CD4-positive, alpha-beta T cell treated with Interleukin-15 for 1 hour (primary cell): ENCODE results near the gene LMNTD2.
A peak's percentile ranks its signal among the peaks of the same experiment; 100 is the strongest.
"Not testable (repeated sequence)": the region's sequence is repeated elsewhere in the genome, so short reads cannot be mapped to it uniquely, and the experiment has no call there.

Experiments
- DNase-seq: peaks from one replicate; pipeline ENCODE4 v3.0.0-alpha.2; 2020

The LMNTD2 gene

DNA sequence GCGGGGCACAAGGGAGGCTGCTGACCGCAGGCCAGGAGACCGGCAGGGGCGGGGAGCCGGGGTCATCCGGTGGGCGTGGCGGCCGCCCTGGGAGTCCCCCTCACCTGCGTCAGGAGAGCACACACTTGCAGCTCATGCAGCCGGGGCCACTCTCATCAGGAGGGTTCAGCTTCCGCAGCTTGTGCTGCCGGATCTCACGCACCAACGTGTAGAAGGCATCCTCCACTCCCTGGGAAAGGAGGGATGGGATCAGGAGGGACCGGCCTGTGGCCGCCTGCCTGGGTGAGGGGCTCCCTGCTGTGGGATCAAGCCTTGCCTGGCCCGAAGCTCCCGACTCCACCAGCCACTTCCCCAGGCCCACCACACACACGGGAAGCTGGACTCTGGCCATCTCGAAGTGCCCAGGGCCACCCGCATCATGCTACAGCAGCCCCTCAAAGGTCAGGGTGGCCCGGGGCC, 28.0 kb downstream of the LMNTD2 start:
- DNase-seq, result no peak

GRCh38 chr11:531919-532526, 28.5 kb downstream of the LMNTD2 start:
- DNase-seq, result no peak

- DNase-seq, result no peak
Measured at GRCh38 chr11:530960-531831, 29.3 kb downstream of the LMNTD2 start.

DNA sequence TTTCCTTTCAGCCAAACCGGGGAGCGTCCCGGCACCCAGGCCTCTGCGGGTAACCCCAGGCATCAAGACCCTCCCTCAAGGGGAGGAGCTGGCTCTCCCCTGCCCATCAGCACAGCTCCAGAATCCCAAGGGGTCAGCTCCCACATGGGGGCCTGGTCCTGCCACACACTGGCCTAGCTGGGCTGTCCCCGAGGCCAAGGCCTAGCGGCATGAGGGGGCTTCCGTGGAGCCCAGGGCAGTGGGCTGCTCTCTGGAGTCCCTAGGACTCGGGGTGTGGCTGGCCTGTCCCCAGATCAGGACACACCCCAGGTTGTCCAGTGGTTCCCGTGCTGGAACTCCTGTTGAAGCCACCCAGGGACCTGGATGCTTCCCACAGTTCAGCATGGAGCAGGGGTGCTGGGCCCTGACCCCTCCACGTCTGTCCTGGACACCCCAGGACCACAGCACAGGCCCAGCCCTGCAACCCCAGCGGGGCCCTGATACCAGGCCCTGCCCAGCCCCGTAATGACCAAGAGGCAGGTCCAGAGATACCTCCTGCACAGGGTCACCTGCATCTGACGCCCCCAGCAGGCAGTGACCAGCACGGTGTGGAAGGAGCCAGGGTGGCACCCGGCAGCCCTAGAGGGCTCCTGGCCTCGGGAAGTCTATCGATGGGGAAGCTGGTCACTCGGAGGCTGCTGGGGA, 30.7 kb downstream of the LMNTD2 start:
- no peak for DNase-seq

DNA sequence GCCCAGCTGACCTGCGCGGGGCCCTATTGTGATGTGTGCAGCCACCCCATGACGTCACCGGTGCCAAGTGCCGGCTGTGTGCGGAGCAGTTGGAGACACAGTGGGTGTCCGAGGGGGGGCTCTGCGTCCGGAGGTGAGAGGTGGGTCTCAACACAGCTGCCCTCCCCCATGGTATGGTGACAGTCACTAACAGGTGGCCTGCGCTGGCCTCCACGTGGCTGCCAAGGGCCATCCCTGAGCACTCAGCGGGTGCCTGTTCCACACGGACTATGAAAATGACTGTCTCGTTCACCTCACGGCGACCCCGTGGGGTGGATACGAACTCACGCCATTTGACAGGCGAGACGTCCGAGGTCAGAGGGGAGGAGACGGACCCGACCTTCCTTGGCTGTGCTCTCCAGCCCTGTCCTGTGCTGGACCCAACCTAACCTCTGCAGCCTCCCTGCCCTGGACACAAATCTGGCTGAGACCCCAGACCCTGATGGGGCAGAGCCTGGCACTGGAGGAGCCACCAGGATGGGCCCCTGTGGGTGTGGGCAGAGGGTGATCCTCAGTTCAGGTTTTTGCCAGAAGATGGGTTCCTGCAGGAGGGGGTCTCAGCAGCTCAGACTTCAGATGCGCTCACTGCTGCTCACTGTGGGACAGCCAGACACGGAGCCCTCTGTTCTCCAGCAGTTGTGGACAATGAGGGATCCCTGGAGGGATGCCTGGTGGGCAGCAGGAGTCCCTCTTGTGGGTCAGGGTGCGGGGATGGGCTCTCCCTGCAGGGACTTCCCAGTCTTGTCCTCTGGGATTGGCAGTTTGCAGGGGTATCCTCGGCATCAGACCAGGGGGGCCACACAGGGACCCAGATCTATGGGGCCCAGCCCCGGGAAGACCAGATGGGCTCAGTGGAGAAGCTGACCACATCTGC, 31.5 kb downstream of the LMNTD2 start:
- no peak for DNase-seq

DNA sequence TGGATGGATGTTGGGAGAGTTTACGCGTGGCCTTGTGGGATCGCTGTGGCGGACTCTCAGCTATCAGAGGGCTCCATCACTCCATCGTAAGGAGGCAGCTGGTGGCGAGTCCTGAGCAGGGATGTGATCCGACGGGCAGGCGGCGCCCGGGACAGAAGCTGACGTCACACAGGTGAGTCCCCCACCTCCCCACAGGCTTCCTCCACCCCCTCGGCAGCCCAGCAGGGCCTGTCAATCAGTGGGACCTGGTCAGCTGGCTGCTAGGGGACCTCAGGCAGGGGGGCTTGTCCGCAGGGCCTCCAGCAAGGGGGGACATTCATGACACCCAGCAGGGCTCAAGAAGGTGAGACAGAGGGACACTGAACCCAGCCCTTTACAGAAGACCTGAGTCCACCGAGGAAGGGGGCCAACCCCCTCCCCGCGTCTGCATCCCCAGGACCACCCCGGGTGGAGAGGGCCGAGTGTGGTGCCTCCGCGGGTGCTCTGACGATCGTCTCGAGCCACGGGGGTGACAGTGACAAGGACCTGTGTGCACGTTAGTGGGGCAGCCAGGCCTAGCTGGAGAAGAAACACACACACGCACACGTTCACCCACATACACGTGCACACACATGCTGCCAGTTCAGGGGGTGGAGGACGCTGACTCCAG, 32.2 kb downstream of the LMNTD2 start:
- no peak for DNase-seq

DNA sequence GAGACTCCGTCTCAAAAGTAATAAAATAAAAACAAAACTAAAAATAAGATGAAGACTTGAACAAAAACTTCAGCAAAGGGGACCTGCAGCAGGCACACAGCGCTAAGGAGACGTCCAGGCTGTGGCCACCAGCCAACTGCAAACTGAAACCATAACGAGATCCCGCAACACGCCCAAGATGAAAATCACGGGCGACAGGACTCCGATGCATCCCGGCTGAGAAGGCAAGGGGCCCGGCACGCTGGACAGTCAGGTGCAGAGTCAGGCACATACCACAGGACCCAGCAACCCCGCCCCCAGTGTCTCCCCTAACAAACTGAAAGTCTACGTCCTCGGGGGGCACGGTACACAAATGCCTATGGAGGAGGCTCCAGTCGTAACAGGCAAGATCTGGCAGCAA, 34.3 kb downstream of the LMNTD2 start:
- no peak for DNase-seq

DNA sequence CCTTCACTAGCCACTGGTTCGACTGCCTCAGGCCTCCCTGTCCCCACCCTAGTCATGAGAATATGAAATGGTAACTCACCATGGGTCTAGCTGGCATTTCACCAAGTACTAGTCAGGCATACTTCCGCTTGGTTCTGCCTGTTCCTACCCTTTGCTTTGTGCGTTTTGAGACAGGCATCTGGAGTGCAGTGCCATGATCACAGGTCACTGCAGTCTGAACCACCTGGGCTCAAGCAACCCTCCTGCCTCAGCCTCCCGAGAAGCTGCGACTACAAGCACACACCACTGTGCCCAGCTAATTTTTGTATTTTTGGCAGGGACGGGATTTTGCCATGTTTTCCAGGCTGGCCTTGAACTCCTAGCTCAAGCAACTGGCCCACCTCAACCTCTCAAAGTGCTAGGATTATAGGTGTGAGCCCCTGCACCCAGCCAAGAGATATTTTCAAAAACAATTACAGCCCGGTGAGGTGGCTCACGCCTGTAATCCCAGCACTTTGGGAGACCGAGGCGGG, 39.3 kb downstream of the LMNTD2 start:
- DNase-seq, result no peak

DNA sequence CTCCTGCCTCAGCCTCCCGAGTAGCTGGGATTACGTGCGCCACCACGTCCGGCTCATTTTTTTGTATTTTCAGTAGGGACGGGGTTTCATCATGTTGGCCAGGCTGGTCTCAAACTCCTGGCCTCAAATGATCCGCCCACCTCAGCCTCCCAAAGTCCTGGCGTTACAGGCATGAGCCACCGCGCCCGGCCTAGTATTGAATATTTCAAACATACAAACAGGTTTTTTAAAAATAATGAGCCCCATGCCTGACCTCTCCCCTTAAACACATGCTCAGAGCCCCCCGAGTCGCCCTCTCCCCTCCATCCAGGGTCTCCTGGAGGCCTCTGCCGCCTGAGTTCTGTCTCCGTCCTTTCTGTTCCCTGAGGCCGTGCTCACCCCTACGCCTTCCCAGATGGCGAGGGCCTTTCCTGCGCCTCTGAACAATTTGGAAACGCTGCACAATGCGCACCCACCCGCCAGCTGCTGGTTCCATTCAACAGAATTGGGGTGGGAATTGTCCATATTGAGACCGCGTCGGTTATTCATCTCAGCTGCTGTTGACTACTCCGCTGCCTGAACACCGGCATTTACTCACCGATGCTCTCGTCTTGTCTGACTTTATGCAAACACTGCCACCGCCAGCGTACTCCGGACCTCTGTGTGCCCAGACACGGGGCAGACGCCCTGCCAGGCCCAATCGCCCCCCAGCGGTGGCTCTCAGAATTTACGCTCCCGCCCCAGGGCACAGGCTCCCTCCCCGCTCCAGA, 39.9 kb downstream of the LMNTD2 start:
- DNase-seq, result no peak

- peak; percentile 86 for DNase-seq
Measured at GRCh38 chr11:518463-519202, 41.9 kb downstream of the LMNTD2 start.

DNA sequence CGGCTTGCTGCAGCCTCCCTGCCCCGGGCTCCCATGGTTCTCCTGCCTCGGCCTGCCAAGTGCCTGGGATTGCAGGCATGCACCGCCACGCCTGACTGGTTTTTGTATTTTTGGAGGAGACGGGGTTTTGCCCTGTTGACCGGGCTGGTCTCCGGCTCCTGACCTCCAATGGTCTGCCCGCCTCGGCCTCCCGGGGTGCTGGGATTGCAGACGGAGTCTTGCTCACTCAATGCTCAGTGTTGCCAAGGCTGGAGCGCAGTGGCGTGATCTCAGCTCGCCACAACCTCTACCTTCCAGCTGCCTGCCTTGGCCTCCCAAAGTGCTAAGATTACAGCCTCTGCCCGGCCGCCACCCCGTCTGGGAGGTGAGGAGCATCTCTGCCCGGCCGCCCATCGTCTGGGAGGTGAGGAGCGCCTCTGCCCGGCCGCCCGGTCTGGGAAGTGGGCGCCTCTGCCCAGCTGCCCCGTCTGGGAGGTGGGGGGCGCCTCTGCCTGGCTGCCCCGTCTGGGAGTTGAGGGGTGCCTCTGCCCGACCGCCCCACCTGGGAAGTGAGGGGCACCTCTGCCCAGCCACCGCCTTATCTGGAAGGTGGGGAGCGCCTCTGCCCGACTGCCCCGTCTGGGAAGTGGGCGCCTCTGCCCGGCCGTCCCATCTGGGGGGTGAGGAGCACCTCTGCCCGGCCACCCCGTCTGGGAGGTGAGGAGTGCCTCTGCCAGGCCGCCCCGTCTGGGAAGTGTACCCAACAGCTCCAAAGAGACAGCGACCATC, 43.4 kb downstream of the LMNTD2 start:
- not testable (repeated sequence) for DNase-seq

- no peak for DNase-seq
Measured at GRCh38 chr11:516400-516799, 44.1 kb downstream of the LMNTD2 start.

- no peak for DNase-seq
Measured at GRCh38 chr11:515131-515530, 45.4 kb downstream of the LMNTD2 start.

GRCh38 chr11:514606-515005, 45.9 kb downstream of the LMNTD2 start:
- no peak for DNase-seq

DNA sequence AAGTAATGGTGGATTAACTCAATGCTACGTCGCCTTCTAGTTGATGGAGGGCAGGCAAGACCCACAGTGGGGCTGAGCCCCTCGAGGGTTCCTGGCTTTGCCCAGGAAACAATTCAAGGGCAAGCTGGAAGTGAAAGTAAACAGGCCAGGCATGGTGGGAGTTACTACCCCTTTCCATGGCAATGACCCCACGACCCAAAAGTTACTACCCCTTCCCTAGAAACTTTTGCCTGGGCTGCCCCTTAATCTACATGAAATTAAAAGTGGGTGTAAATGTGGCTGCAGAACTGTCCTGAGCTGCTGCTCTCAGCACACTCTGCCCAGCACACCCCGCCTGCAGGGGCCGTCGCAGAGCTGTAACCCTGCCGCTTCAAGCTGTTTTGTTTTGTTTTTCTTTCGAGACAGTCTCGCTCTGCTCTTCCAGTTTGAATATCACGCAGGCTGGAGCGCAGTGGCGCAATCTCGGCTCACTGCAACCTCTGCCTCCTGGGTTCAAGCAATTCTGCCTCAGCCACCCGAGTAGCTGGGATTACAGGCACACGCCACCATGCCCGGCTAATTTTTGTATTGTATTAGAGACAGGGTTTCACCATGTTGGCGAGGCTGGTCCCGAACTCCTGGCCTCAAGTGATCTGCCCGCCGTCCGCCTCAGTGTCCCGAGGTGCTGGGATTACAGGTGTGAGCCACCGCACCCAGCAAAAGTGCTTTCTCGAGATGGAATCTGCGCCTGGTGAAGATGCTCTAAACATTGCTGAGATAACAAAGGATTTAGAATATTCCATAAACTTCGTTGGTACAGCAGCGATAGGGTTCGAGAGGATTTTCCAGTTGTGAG, 47.6 kb downstream of the LMNTD2 start:
- no peak for DNase-seq

DNA sequence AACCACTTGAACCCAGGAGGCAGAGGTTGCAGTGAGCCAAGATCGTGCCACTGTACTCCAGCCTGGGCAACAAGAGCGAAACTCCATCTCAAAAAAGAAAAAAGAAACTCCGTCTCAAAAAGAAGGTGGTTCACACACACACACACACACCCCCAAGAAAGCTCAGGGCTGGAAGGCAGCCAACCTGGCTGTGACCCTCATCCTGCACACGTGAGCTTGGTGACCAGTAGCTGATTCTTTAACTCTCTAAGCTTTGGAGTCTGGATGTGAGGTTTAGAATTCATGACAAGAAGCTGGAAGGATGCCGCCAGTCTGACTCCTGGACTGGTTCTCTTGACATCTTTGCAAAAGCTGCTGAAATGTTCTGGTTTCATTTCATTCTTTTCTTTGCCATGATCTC, 51.6 kb downstream of the LMNTD2 start:
- DNase-seq, result no peak

GRCh38 chr11:507727-508515, 52.6 kb downstream of the LMNTD2 start:
- DNase-seq, result no peak
